HG02852 (cell line): Measurements from ENCODE around the gene CCR7.

Source experiments
- ATAC-seq: cut with Tn5 transposase; IDR thresholded peaks from one replicate; pipeline ENCODE4 v1.9.1; 2021; ENCODE audit warnings: mild to moderate bottlenecking, moderate library complexity; ENCODE audit not compliant: unreplicated experiment

Gene CCR7

DNA sequence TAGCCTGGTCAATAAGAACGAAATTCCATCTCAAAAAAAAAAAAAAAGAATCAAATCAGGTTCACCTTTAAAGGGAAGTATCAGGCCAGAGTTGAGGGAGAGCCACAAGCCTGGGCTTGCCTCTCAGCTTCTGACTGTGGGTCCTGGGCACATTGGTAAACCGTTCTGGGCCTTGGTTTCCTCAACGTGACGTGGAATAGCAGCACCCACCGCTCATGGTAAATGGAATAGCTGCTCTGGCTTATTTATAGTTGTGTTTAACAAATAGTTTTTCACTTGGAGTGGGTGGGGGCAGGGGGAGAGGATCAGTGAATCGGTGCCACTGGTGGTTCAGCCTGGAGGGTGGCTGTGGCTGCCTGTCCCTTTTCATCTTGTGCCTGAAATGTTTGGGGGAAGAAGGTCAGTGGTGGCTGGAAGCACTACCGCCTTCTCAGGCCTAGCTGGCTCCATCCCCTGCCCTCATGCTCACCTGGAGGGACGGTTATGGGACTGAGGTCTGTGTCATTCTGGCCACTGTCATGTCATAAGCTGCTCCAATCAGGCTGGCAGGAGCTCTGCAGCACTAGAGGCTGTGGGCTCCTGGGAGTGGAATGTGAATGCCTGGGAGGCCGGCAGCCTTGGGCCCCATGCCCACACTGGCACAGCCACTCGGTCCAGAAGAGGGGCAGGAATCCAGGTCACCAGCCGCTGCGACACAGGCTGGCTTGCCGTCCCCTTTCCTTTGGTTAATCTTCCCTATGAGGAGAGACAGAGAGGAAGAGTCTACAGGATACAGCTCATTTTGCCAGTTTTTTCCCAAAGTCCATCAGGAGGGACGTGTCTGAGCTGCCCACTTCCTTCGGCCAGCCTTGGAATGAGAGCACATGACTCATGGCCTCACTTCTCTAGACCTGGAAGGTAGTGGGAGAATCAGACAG is 27.0 kb downstream of the CCR7 start:
- no peak for ATAC-seq

DNA sequence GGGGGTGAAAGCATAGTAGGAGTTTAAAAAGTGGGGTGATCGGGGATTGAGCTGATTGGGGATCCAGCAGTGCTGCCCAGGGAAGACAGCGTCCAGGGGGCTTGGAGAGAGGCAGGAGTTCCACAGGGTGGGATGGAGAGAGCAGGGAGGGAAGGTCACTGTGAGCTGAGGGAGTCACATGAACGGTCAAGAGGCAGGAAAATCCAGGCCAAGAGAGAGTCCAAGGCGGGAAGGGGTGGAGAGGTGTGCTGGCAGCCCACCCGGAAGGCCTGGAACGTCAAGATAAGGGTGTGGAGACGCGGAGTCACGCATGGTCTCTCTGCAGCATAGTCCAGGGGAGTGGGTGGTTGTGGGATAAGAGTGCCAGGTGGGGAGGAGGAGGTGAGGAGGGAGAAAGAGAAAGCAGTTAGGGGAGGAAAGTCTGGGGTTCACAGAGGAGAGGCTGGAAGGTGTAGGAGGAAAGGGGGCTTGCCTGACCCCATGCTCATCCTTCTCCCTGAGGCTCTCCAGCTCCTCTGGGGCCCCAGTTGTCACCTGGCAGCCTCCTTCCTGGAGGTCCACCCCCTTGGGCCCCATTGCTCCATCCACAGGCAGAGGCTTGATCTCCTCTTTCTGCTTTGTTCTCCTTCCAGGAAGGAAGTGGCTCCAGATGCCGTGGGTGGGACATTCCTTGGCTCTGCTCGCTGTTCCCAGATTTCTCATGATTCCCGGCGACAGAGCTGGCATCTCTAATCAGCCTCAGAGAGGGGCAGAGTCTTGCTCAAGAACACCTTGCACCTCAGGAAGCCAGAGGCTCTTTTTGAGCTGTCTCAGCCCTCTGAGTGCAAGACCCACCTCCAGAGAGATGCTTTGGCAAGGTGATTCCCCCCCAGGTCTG is 28.7 kb downstream of the CCR7 start:
- ATAC-seq, result no peak

DNA sequence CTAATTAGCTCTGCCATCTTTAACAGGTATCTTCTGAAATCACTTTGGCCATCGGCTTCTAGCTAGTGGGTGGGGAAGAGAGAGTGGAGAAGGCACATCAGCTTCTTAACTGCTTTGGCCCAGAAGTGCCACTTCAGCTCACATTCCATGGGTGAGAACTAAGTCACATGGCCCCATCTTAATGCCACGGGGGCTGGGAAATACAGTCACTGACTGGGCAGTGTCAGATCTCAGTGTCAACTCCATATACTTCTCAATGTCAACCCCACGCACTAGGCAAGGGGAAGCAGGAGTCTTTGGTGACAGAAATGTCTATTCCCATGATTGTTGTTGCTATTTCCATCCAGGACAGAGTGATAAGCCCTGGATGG is 29.4 kb downstream of the CCR7 start:
- no peak for ATAC-seq

DNA sequence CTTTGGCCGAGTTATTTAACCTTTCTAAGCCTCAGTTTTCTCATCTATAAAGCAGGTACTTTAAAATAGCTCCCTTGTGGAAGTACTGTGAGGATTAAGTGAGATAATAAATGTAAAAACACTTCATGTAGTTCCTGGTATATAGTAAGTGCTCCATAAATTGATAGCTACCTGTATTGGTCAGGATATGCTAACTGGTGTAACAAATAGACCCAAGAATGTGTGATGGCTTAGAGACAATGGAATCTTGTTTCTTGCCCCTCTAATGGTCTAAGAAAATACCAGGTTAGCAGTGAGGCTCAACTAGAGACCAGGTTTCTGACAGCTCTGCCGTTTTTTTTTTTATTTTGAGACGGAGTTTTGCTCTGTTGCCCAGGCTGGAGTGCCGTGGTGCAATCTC is 29.8 kb downstream of the CCR7 start:
- ATAC-seq, result no peak

DNA sequence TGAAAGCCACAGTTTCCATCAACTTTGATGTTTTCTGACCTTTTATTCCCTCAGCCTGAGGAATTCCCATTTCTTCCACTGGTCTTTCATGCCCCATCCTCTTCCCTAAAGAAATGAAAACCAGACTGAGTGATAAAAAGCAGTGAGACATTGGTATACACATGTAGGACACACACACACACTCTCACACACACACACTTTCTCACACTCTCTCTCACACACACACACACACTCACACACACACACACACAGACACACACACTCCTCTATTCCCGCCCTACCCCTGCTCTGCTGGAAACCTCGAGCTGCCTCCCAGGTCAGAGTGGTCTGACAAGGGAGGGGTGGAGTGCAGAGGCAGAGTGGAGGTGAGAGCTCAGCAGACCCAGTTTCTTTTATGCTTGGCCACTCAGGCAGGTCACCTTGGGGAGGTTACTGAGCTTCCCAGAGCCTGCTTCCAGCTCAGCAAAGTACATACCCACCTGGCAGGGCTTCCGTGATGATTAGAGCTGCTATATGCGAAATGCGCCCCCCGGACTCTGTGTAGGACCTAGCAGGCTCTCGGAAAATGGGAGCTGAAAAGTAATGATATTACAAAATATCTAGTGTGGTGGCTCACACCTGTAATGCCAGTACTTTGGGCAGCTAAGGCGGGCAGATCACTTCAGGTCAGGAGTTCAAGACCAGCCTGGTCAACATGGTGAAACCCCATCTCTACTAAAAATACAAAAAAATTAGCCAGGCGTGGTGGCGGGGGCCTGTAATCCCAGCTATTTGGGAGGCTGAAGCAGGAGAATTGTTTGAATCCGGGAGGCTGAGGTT is 30.7 kb downstream of the CCR7 start:
- ATAC-seq, result no peak

DNA sequence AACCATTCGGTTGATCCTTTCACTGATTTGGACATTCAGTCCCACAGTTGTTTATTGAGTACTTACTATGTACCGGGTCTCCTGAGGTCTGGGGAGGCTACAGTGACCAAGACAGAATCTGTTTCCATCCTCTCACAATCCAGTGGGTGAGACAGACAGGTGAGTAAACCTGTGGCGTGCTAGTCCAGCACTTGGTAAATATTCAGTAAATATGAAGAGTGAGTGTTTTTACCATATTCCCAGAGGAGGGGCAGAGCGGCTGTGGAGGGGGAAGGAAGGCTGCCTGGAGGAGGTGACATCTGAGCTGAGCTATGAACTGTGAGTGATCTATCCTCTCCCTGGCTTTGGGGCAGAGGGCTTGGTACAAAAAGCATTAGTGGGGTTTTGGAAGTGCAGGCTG is 31.4 kb downstream of the CCR7 start:
- no peak for ATAC-seq

DNA sequence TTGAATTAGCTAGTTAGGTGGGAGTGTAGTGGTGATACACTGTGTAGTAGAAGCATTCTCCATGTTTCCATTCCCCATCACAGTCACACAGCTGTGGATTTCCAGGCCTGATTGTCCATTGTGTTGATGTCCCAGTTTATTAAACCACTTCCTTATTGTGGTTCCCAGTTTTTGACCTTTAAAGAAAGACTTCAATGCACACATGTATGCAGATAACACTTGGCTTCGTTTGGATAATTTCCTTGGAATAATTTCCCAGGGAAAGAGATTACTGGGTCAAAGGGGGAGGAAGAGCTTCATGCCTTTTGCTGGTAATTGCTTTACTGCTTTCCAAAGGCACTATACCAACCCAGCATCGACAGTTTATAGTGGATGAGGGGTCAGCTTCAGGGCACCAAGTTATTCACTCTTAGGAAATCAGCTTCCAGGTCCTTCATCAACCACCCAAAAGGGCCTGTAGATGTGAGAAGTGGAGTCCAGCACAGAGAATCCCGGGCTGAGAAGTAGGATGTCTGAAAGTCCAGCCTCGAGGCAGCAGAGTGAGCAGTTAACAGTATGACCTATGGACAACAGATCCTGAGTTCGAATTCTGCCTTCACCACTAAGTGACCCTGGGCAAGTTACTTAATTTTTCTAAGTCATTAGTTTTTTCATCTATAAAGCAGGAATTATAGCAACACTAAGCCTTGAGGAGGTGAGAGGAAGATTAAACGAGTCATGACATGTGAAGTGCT is 32.6 kb downstream of the CCR7 start:
- no peak for ATAC-seq

DNA sequence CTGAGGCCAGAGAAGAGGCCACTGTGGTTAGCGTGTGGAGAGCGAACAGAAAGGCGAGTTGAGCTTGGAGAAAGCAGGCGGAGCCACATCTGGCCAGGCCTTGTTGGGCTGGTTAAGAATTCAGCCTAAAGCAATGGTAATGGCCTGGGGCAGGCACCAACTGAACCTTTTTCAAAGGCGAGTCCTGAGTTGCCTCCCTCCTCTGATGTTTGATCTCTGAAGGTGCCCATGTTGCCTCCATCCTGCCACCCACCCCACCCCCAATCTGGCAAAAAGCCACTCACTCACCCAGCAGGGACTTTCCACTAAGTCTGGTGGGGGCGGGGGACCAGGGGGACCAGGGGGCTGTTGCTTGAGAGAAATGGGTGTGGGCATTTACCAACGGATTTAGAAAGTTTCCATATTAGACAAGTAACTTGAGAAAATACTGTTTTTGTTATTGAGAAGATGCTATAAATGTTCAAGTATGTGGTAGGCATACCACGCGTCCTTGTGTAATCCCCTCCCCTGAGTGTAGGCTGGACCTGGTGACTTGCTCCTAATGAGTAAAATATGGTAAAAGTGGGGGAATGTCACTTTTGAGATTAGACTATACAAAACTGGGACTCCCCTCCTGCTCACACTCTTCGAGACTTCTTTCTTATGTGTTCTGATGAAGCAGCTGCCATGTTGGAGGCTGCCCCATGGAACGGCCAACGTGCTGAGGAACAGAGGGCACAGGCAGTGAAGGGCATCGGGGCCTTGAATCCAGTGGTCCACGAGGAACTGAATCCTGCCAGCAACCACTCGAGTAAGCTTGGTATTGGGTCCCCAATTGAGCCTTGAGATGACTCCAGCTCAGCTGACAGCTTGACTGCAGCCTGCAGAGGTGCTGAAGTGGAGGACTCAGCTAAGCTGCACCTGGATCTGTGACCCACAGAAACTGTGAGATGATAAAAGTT is 34.0 kb downstream of the CCR7 start:
- no peak for ATAC-seq

DNA sequence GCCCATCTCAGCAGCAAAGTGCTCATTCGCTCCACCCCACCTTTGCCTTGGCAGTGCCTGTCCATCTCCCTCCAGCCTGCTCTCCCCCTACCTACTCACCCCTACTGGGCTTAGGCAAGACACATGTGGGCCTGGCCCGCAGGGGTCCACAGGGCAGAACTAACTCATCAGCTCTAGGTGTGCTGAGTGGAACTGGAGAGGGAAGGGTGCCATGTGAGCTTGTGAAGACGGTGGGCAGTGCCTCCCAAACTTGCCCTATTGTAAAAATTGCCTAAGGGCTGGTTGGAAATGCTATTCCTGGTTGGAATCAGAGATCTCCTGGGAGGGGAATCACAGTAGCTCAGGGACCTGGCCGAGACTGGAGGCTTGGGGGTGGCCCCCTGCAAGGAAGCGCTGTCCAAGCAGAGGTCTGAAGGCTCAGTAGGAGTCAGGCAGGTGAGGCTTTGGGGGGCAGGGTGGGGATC is 34.7 kb downstream of the CCR7 start:
- ATAC-seq, result no peak

DNA sequence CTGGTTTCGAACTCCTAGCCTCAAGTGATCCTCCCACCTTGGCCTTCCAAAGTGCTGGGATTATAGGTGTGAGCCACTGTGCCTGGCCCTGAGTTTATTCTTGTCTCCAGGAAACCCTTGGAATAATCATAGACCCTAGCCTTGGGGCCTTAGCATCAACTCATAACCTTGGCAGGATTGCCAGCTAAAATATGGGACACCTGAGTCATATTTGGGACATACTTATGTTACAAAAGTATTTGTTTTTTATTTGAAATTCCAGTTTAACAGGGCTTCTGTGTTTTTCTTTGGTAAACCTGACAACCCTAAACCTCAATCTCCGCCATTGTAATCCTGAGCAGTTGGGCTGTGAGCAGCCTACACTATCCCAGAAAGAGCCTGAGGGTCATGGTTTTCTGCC is 35.3 kb downstream of the CCR7 start:
- no peak for ATAC-seq

DNA sequence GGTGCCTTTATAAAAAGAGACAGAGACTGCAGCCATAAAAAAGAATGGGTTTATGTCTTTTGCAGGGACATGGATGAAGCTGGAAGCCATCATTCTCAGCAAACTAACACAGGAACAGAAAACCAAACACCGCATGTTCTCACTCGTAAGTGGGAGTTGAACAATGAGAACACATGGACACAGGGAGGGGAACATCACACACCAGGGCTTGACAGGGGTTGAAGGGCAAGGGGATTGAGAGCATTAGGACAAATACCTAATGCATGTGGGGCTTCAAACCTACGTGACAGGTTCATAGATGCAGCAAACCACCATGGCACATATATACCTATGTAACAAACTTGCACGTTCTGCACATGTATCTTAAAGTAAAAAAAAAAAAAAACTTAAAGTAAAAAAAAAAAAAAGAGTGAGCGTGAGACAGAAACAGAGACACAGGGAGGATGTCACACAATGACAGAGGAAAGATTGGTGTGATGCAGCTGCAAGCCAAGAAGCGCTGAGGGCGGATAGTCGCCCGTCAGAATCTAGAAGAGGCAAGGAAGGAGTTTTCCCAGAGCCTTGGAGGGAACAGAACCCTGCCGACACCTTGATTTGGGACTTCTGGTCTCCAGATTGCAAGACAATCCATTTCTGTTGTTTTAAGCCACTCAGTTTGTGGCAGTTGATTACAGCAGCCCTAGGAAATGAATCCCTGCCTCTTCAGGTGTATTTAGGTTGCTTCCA is 36.4 kb downstream of the CCR7 start:
- no peak for ATAC-seq

DNA sequence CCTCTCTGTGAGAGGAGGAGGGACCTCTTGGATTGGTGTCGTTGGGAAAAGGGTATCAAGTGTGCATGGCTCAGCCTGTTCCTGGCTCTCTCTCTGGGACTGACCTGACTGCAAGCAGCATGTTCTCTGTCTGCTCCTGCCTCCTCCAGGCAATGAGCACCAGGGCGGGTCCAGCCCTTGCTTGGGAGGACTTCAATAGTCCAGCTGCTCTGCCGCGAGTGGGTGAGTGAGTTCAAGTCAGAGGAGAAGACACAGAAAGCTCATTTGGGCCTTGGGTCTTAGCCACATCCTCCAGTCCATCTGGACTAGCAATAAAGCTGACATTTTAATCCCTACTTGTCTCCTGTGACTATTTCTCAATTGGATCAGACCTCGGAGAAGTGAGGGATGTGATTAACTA is 38.6 kb downstream of the CCR7 start:
- ATAC-seq, result no peak

DNA sequence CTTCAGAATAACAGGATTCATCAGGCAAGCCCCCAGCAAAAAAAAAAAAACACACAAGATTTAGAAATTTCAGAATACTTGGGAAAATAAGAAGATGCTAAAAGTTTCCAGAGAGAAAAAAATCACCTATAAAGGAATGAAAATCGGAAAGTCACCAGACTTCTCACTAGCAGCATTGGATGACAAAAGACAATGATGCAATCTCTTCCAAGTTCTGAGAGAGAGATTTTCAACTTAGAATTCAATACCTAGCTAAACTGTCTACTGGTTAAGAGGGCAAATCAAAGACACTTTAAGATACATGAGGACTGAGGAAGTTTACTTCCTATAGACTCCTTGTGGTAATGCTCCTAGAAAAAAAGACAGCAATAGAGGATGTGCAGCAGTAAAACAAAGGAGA is 40.0 kb downstream of the CCR7 start:
- no peak for ATAC-seq

DNA sequence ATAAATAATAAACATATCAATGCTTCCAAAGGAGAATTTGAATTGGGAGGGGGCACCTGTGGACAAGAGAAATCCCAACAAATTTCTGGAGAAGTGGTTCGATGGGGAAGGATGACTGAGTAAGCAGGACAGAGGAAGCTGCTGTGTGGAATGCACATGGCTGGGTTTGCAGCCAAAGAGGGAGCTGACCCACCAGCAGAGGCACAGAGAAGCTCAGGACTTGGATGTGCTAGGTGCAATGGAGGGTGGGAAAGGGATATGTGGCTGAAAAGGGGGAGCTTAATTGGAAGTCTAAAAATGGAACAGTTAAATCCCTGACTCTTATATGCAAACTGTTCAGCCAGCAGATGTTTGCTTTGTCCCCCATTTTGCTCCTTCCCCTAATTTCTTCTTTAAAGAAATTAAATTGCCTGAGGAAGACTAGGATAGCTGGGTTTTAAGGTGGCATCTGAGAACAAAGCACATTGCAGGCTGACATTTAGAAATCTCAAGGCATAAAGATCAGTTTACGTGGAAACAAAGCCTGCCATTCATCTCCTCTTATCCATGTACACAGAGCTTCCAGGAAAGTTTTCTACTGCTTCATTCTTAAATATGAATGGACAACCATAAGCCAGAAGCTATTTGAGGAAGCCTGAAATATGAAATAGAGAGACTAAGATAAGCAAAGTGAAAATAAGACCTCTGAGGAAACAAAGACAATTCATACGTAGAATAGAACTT is 40.9 kb downstream of the CCR7 start:
- ATAC-seq, result no peak

DNA sequence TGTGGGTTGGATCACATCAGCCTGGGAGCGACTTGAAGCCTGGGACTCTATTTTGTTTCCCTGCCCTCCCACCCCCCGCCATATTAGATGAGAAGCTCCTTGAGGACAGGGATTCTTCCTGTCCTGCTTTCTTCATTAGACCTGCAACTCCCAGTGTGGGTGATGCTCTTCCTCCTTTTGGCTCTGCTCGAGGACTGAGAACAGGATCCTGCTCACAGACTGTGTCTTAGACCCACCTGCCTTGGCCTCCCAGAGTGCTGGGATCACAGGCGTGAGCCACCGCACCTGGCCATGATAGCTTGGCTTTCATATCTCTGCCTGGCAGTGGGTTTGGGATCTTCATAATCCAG is 42.3 kb downstream of the CCR7 start:
- no peak for ATAC-seq

DNA sequence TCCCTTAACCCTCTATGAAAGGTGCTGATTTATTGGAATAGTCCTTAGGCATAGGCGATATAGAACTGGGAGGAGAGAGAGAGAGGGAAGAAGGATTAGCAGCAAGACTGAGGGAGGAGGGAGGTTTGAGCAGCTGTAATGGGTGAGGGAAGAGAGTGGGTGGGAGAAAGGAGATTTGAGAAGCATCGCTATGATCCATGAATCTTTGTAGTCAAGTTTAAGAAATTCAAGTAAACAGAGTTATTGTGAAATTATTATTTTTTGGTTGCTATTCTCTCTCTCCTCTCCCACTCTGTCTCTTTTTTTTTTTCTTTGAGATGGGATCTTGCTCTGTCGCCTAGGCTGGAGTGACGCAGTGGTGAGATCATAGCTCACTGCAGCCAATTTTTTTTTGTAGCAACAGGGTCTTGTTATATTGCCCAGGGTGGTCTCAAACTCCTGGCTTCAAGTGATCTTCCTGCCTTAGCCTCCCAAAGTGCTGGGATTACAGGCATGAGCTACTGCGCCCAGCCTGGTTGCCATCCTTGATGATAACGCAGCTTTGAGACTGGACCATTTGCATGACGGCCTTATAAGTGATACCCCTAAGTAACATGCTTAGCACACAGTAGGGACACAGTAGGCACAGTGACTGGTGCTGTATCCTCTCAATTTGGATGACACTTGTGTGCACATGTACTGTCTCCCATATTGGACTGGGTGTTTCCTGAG is 42.9 kb downstream of the CCR7 start:
- ATAC-seq, result no peak

DNA sequence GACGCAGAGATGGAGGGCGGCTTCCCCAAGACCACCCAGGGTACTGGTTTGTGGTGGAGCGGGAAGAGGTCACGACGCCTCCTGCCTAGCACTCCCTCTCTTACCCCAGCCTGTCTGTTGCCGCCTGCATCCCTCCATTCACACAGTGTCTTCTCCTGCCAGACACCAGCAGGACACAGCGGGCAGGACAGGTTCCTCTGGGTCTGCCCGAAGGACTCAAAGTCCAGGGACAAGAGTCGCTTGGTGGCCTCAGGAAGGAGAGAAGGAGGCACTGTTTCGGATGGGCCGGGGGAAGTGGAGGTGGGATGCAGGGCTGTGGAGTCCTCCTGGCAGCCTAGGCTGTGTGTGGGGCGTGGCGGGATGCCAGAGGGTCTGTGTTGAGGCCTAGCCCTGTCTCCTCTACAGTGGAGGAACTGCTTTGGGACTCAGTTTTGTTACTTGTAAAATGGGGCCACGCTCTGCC is 44.2 kb downstream of the CCR7 start:
- no peak for ATAC-seq
